ENCODE data around the gene SLC36A1. TPM values are rescaled to one million over a fixed set of nuclear protein-coding genes. Genes with fewer than 3 reads are reported as not detected.

SLC36A1 gene
- polyA plus RNA-seq, 1 of the 3 experiments (the other 2 are of a cell fraction), result 4.1 TPM

GRCh38 chr5:151534350-151534749, 86.9 kb downstream of the SLC36A1 start:
- DNase-seq, result no peak
- Histone ChIP-seq H2AFZ (ENCODE audit: low read depth) (no peak overlapping the region), H3K27me3 (ENCODE audit: insufficient read depth) (peaks cover 4% of the 10 kb centered on the region; the same call in 1 of the 2 replicates), H3K9me3 (no peaks in the 10 kb centered on the region), H3K9ac (no peak overlapping the region), H3K27ac (ENCODE audit: low read depth in 2 of 2, low read length in 1 of 2) (no peak overlapping the region), H4K20me1 (ENCODE audit: insufficient read depth) (no peaks in the 10 kb centered on the region), H3K9me2 (no peaks in the 10 kb centered on the region), H3K4me3 (ENCODE audit: low read depth in 2 of 2, low read length in 1 of 2) (no peak overlapping the region), H3K4me2 (no peak overlapping the region), H3K36me3 (replicated peaks in 1 of 2; ENCODE audit: control insufficient read depth in 1 of 2, insufficient read depth in 2 of 2, low read length in 1 of 2) (no peaks in the 10 kb centered on the region), H3K79me2 (ENCODE audit: insufficient read depth) (no peaks in the 10 kb centered on the region), H3K4me1 (ENCODE audit: control insufficient read depth in 1 of 2, insufficient read depth in 2 of 2, low read depth in 1 of 2, low read length in 1 of 2) (no peaks in the 10 kb centered on the region), H3F3A (replicated peaks; ENCODE audit: insufficient read depth) (no peaks in the 10 kb centered on the region)
- ChIA-PET POLR2A (no interaction called here), CTCF (interaction anchor here (2.0 to 2.4 kb wide), 2 partner anchors 11 to 87 kb away, joined by 7 read pairs; partner anchors contain the start of gene SLC36A1)
- no peak for TF ChIP-seq GABPA (IDR thresholded peaks at IDR 0.05; ENCODE audit: low read depth)
- no peak for TF ChIP-seq REST (IDR thresholded peaks at IDR 0.05; ENCODE audit: low read depth, low read length)
- TF ChIP-seq MAX (IDR thresholded peaks at IDR 0.05; ENCODE audit: low read depth), result no peak
- TF ChIP-seq FOSL2 (IDR thresholded peaks at IDR 0.05; ENCODE audit: borderline replicate concordance, low read depth), result no peak
- TF ChIP-seq NFIC (IDR thresholded peaks at IDR 0.05; ENCODE audit: borderline replicate concordance), result no peak
- no peak for TF ChIP-seq SMC3 (IDR thresholded peaks at IDR 0.05; ENCODE audit: low read depth, low read length)
- no peak for TF ChIP-seq FOXJ3 (CRISPR knock-in tag; IDR thresholded peaks at IDR 0.05)
- TF ChIP-seq CTCF (IDR thresholded peaks at IDR 0.05), result no peak
- TF ChIP-seq JUND (IDR thresholded peaks at IDR 0.05), result no peak
- 46% methylated on average over 11 of the region's 11 CpGs for whole genome bisulfite sequencing (ENCODE audit: low lambda C conversion rate)

GRCh38 chr5:151537044-151537443, 89.6 kb downstream of the SLC36A1 start:
- POLR2A ChIA-PET, result no interaction called here
- CTCF ChIA-PET, result no interaction called here
- H3K27me3 ChIP-seq (ENCODE audit: insufficient read depth), result peaks cover 8% of the 10 kb centered on the region
- no peak overlapping the region for H2AFZ ChIP-seq (ENCODE audit: low read depth)
- H3K4me3 ChIP-seq (ENCODE audit: low read depth in 2 of 2, low read length in 1 of 2), result no peak overlapping the region
- H3K4me2 ChIP-seq, result no peak overlapping the region
- no peaks in the 10 kb centered on the region for H3K9me3 ChIP-seq
- no peaks in the 10 kb centered on the region for H3K4me1 ChIP-seq (ENCODE audit: control insufficient read depth in 1 of 2, insufficient read depth in 2 of 2, low read depth in 1 of 2, low read length in 1 of 2)
- no peaks in the 10 kb centered on the region for H3K36me3 ChIP-seq (replicated peaks in 1 of 2; ENCODE audit: control insufficient read depth in 1 of 2, insufficient read depth in 2 of 2, low read length in 1 of 2)
- no peaks in the 10 kb centered on the region for H4K20me1 ChIP-seq (ENCODE audit: insufficient read depth)
- H3K27ac ChIP-seq (ENCODE audit: low read depth in 2 of 2, low read length in 1 of 2), result no peak overlapping the region
- WGBS (ENCODE audit: low lambda C conversion rate), result 25% methylated on average over 4 of the region's 4 CpGs
- no peaks in the 10 kb centered on the region for H3K9me2 ChIP-seq
- no peaks in the 10 kb centered on the region for H3F3A ChIP-seq (replicated peaks; ENCODE audit: insufficient read depth)
- no peak overlapping the region for H3K9ac ChIP-seq
- no peak for DNase-seq
- no peaks in the 10 kb centered on the region for H3K79me2 ChIP-seq (ENCODE audit: insufficient read depth)
- TF ChIP-seq POLR2AphosphoS5 (IDR thresholded peaks at IDR 0.05; ENCODE audit: low read depth, low read length) (no peak), EP300 (IDR thresholded peaks at IDR 0.05; ENCODE audit: borderline replicate concordance in 1 of 2, low read depth in 1 of 2, low read length in 1 of 2) (no peak), GATA2 (CRISPR knock-in tag; IDR thresholded peaks at IDR 0.05) (no peak), PBX3 (IDR thresholded peaks at IDR 0.05) (no peak), GABPA (IDR thresholded peaks at IDR 0.05; ENCODE audit: low read depth) (no peak), TCF12 (IDR thresholded peaks at IDR 0.05) (no peak), USF1 (IDR thresholded peaks at IDR 0.05; ENCODE audit: borderline replicate concordance, low read depth) (no peak), EZH2phosphoT487 (IDR thresholded peaks at IDR 0.05; ENCODE audit: borderline replicate concordance, low read depth) (no peak), TAF1 (IDR thresholded peaks at IDR 0.05; ENCODE audit: borderline replicate concordance, low read depth, low read length) (no peak), ZBTB33 (IDR thresholded peaks at IDR 0.05; ENCODE audit: borderline replicate concordance, low read depth) (no peak)
